VCaP (cell line): ENCODE measurements around the gene STARD3NL.

Source experiments
- H3K27ac ChIP-seq: fragments of 450-650 bp; 2 replicates; pipeline ENCODE4 v1.5.1; 2017
- CTCF ChIP-seq: fragments of 450-650 bp; conservative IDR thresholded peaks from 2 replicates; pipeline ENCODE4 v1.5.1; 2017; ENCODE audit warnings: mild to moderate bottlenecking, moderate library complexity

Gene STARD3NL

GRCh38 chr7:38151556-38151955 lies 26.5 kb upstream of the STARD3NL start:
- no peak for TF ChIP-seq CTCF
- no peak overlapping the region for H3K27ac ChIP-seq

GRCh38 chr7:38153515-38153914 lies 24.5 kb upstream of the STARD3NL start:
- no peak overlapping the region for H3K27ac ChIP-seq
- TF ChIP-seq CTCF: no peak

- no peak overlapping the region for H3K27ac ChIP-seq
- no peak for TF ChIP-seq CTCF
Observed at GRCh38 chr7:38154278-38154677, 23.8 kb upstream of the STARD3NL start.

- no peak overlapping the region for H3K27ac ChIP-seq
- TF ChIP-seq CTCF: no peak
Observed at GRCh38 chr7:38160003-38160571, 18.0 kb upstream of the STARD3NL start.

GRCh38 chr7:38162036-38162435 lies 16.0 kb upstream of the STARD3NL start:
- H3K27ac ChIP-seq: no peak overlapping the region
- no peak for TF ChIP-seq CTCF

- no peak for TF ChIP-seq CTCF
- no peak overlapping the region for H3K27ac ChIP-seq
Observed at GRCh38 chr7:38163671-38164070, 14.4 kb upstream of the STARD3NL start.

GRCh38 chr7:38168890-38169570 lies 9.0 kb upstream of the STARD3NL start:
- H3K27ac ChIP-seq: peak overlapping the region; percentile 48; the same call in 1 of the 2 replicates
- no peak for TF ChIP-seq CTCF
